HG03354 (cell line): Measurements from ENCODE around the gene AQP10.
"Not testable (repeated sequence)": the region's sequence is repeated elsewhere in the genome, so short reads cannot be mapped to it uniquely, and the experiment has no call there.

Experiments
- ATAC-seq: cut with Tn5 transposase; IDR thresholded peaks from one replicate; pipeline ENCODE4 v1.9.1; 2021; ENCODE audit warnings: mild to moderate bottlenecking; ENCODE audit not compliant: unreplicated experiment, poor library complexity, severe bottlenecking

The AQP10 gene

GRCh38 chr1:154373777-154374357 is 53.0 kb downstream of the AQP10 start:
- not testable (repeated sequence) for ATAC-seq
